ENCODE results near the gene MPIG6B. TPM values are rescaled to one million over a fixed set of nuclear protein-coding genes. Genes with fewer than 3 reads are reported as not detected.

Gene MPIG6B
- total RNA-seq, 1 experiment from 2014 or later: not detected

- Histone ChIP-seq H3K27me3 (ENCODE audit: insufficient read depth, low read length) (no peaks in the 10 kb centered on the region; the same call in 1 of the 2 replicates), H3T11ph (ENCODE audit: low read length) (no peak overlapping the region), H3K4me1 (ENCODE audit: insufficient read depth, low read length) (no peaks in the 10 kb centered on the region), H3K9ac (ENCODE audit: extremely low read depth, insufficient read length, low read length) (no peak overlapping the region), H2BK15ac (ENCODE audit: low read depth, low read length) (no peak overlapping the region), H2AFZ (ENCODE audit: low read length) (no peak overlapping the region), H3K18ac (ENCODE audit: insufficient read length, low read depth, low read length) (no peak overlapping the region), H3K27ac (ENCODE audit: insufficient read length, low read depth, low read length) (no peak overlapping the region), H2BK12ac (ENCODE audit: insufficient read length, low read depth, low read length) (no peak overlapping the region), H4K91ac (ENCODE audit: insufficient read length, low read depth, low read length) (no peak overlapping the region), H3K9me3 (ENCODE audit: control insufficient read depth, low read depth, low read length) (no peaks in the 10 kb centered on the region), H3K14ac (ENCODE audit: insufficient read depth, low read length) (no peak overlapping the region), H3K23me2 (ENCODE audit: insufficient read length, low read depth, low read length, poor library complexity, severe bottlenecking) (peaks cover 18% of the 10 kb centered on the region), H2BK5ac (ENCODE audit: insufficient read length, low read length) (no peak overlapping the region), H3K56ac (ENCODE audit: insufficient read length, low read depth, low read length) (no peak overlapping the region), H2BK120ac (ENCODE audit: low read depth, low read length, poor library complexity, severe bottlenecking) (no peak overlapping the region), H3K4me2 (ENCODE audit: insufficient read depth, insufficient read length, low read length) (peak overlapping the region; percentile 51), H4K20me1 (ENCODE audit: control insufficient read depth, insufficient read depth, insufficient read length) (no peaks in the 10 kb centered on the region), H3K4ac (ENCODE audit: low read depth, low read length) (no peak overlapping the region), H4K5ac (ENCODE audit: insufficient read length, low read depth, low read length) (no peak overlapping the region), H3K79me2 (ENCODE audit: insufficient read depth, low read length) (no peaks in the 10 kb centered on the region), H4K8ac (replicated peaks; ENCODE audit: insufficient read length, low read depth, low read length) (no peak overlapping the region), H3K79me1 (ENCODE audit: insufficient read depth, low read depth, low read length, poor library complexity, severe bottlenecking) (no peaks in the 10 kb centered on the region), H2AK5ac (ENCODE audit: insufficient read length, low read length) (no peak overlapping the region), H2BK20ac (ENCODE audit: low read depth, low read length, poor library complexity, severe bottlenecking) (no peak overlapping the region), H3K23ac (ENCODE audit: insufficient read length, low read depth, low read length) (no peak overlapping the region)
- H3K4me3 Mint-ChIP-seq: peak overlapping the region; percentile 76 to 89
- no peaks in the 10 kb centered on the region; a peak in 3 of 5 replicates for H3K9me3 Mint-ChIP-seq
- peaks cover 25 to 30% of the 10 kb centered on the region in 2 experiments for H3K4me1 Mint-ChIP-seq
- H3K27me3 Mint-ChIP-seq (ENCODE audit: low read depth): peaks cover 26% of the 10 kb centered on the region
- WGBS (ENCODE audit: extremely low coverage, insufficient read length, low lambda C conversion rate): no CpG with 5 or more reads among the region's 13 CpGs
- H3K27ac Mint-ChIP-seq: peak overlapping the region in 2 of 3 experiments; percentile 67 to 98; a peak in 5 of 7 replicates
- TF ChIP-seq CTCF (conservative IDR thresholded peaks at IDR 0.05): no peak
- H3K36me3 Mint-ChIP-seq (ENCODE audit: insufficient read depth in 1 of 3, low read depth in 3 of 3): peaks cover 4 to 31% (median 20%) of the 10 kb centered on the region in 3 experiments
- DNase-seq: peak; percentile 60
Measured at GRCh38 chr6:31683591-31683990, 39.6 kb upstream of the MPIG6B start.
